Measurements from ENCODE around the gene EFHC1. TPM values are rescaled to one million over a fixed set of nuclear protein-coding genes. Genes with fewer than 3 reads are reported as not detected.
"Not testable (repeated sequence)": the region's sequence is repeated elsewhere in the genome, so short reads cannot be mapped to it uniquely, and the experiment has no call there.

Gene EFHC1
- total RNA-seq, 1 donor from 2014 or later = 9.6 TPM

- H3K27ac Mint-ChIP-seq (ENCODE audit: unreplicated experiment) = no peak overlapping the region
- H3K4me3 Mint-ChIP-seq (ENCODE audit: unreplicated experiment) = no peak overlapping the region
- peaks cover 11% of the 10 kb centered on the region for H3K36me3 Mint-ChIP-seq (ENCODE audit: low read depth)
- no peaks in the 10 kb centered on the region for H3K27me3 Mint-ChIP-seq (ENCODE audit: low read depth)
- no peak for DNase-seq (ENCODE audit: low spot score)
- no peak for TF ChIP-seq CTCF (IDR thresholded peaks at IDR 0.05)
- H3K4me1 Mint-ChIP-seq (ENCODE audit: low read depth) = no peaks in the 10 kb centered on the region
- peaks cover 15% of the 10 kb centered on the region for H3K9me3 Mint-ChIP-seq (ENCODE audit: low read depth)
Observed at GRCh38 chr6:52438926-52439325, 18.8 kb downstream of the EFHC1 start.

- peaks cover 11% of the 10 kb centered on the region for H3K36me3 Mint-ChIP-seq (ENCODE audit: low read depth)
- H3K27me3 Mint-ChIP-seq (ENCODE audit: low read depth) = no peaks in the 10 kb centered on the region
- H3K27ac Mint-ChIP-seq (ENCODE audit: unreplicated experiment) = no peak overlapping the region
- H3K9me3 Mint-ChIP-seq (ENCODE audit: low read depth) = peaks cover 15% of the 10 kb centered on the region
- no peak for DNase-seq (ENCODE audit: low spot score)
- no peak for TF ChIP-seq CTCF (IDR thresholded peaks at IDR 0.05)
- peaks cover 16% of the 10 kb centered on the region for H3K4me1 Mint-ChIP-seq (ENCODE audit: low read depth)
- no peak overlapping the region for H3K4me3 Mint-ChIP-seq (ENCODE audit: unreplicated experiment)
Observed at GRCh38 chr6:52454556-52454955, 34.4 kb downstream of the EFHC1 start.

- no peak overlapping the region for H3K4me3 Mint-ChIP-seq (ENCODE audit: unreplicated experiment)
Observed at GRCh38 chr6:52457096-52457495, 37.0 kb downstream of the EFHC1 start.

GRCh38 chr6:52461194-52461593, 41.1 kb downstream of the EFHC1 start:
- H3K9me3 Mint-ChIP-seq (ENCODE audit: low read depth); H3K27ac Mint-ChIP-seq (ENCODE audit: unreplicated experiment); H3K4me1 Mint-ChIP-seq (ENCODE audit: low read depth); H3K4me3 Mint-ChIP-seq (ENCODE audit: unreplicated experiment); H3K27me3 Mint-ChIP-seq (ENCODE audit: low read depth); H3K36me3 Mint-ChIP-seq (ENCODE audit: low read depth); DNase-seq (ENCODE audit: low spot score): not testable (repeated sequence)

More at GRCh38 chr6:52457096-52457495, 37.0 kb downstream of the EFHC1 start:
- no peak for DNase-seq (ENCODE audit: low spot score)
- Mint-ChIP-seq H3K36me3 (ENCODE audit: low read depth) (no peaks in the 10 kb centered on the region), H3K4me1 (ENCODE audit: low read depth) (peaks cover 11% of the 10 kb centered on the region), H3K27me3 (ENCODE audit: low read depth) (no peaks in the 10 kb centered on the region), H3K9me3 (ENCODE audit: low read depth) (peaks cover 5% of the 10 kb centered on the region), H3K27ac (ENCODE audit: unreplicated experiment) (no peak overlapping the region)
- no peak for TF ChIP-seq CTCF (IDR thresholded peaks at IDR 0.05)

- no peaks in the 10 kb centered on the region for H3K27me3 Mint-ChIP-seq (ENCODE audit: low read depth)
- TF ChIP-seq CTCF (IDR thresholded peaks at IDR 0.05) = no peak
- H3K36me3 Mint-ChIP-seq (ENCODE audit: low read depth) = no peaks in the 10 kb centered on the region
- no peak for DNase-seq (ENCODE audit: low spot score)
- H3K27ac Mint-ChIP-seq (ENCODE audit: unreplicated experiment) = no peak overlapping the region
- H3K4me1 Mint-ChIP-seq (ENCODE audit: low read depth) = peaks cover 8% of the 10 kb centered on the region
- no peak overlapping the region for H3K4me3 Mint-ChIP-seq (ENCODE audit: unreplicated experiment)
- H3K9me3 Mint-ChIP-seq (ENCODE audit: low read depth) = peaks cover 4% of the 10 kb centered on the region
Observed at GRCh38 chr6:52474173-52474572, 54.0 kb downstream of the EFHC1 start.

- H3K36me3 Mint-ChIP-seq (ENCODE audit: low read depth) = no peaks in the 10 kb centered on the region
- H3K4me1 Mint-ChIP-seq (ENCODE audit: low read depth) = peaks cover 8% of the 10 kb centered on the region
- no peak overlapping the region for H3K4me3 Mint-ChIP-seq (ENCODE audit: unreplicated experiment)
- H3K27me3 Mint-ChIP-seq (ENCODE audit: low read depth) = no peaks in the 10 kb centered on the region
- peaks cover 4% of the 10 kb centered on the region for H3K9me3 Mint-ChIP-seq (ENCODE audit: low read depth)
- TF ChIP-seq CTCF (IDR thresholded peaks at IDR 0.05) = no peak
- no peak for DNase-seq (ENCODE audit: low spot score)
- H3K27ac Mint-ChIP-seq (ENCODE audit: unreplicated experiment) = no peak overlapping the region
Observed at GRCh38 chr6:52475307-52475706, 55.2 kb downstream of the EFHC1 start.
